ENCODE data around the gene RASAL3.

DNA sequence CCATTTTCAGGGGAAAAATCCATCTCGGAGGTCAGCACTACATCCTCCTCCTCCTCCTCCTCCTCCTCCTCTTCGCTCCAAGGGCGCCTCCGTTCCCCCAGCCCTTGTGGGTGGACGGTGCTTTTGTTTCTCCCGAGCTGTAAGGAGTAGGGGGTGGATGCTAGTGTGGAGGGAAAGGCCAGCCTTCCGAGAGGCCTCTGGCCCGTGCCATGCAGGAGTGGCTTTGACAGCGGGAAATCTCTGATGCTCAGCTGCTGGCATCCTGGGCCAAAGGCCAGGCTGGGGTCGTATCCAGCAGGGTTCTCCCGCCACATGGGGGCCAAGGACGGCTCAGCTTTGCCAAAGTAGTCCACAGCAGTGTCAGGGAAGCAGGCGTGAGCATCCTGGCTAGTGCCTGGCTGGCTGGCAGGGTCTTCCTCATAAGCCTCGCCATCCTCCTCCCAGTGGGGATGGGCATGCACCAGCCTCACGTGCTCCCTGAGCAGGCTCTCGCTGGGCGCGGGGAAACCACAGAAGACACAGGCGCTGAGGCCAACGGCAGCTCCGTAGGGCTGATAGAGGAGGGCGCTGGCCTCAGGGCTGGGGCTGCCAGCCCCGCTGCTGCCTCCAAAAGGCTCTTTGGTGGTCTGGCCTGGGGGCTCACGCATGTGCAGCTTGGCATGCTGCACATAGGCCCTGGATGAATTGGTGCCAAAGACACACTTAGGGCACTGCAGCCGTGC is 25.1 kb downstream of the RASAL3 start:
- TF ChIP-seq CTCF (IDR thresholded peaks at IDR 0.05; ENCODE audit: low read depth, low read length) (no peak), EZH2phosphoT487 (IDR thresholded peaks at IDR 0.05; ENCODE audit: low read depth) (no peak)
